ENCODE results near the gene CRB1.

CRB1 gene

DNA sequence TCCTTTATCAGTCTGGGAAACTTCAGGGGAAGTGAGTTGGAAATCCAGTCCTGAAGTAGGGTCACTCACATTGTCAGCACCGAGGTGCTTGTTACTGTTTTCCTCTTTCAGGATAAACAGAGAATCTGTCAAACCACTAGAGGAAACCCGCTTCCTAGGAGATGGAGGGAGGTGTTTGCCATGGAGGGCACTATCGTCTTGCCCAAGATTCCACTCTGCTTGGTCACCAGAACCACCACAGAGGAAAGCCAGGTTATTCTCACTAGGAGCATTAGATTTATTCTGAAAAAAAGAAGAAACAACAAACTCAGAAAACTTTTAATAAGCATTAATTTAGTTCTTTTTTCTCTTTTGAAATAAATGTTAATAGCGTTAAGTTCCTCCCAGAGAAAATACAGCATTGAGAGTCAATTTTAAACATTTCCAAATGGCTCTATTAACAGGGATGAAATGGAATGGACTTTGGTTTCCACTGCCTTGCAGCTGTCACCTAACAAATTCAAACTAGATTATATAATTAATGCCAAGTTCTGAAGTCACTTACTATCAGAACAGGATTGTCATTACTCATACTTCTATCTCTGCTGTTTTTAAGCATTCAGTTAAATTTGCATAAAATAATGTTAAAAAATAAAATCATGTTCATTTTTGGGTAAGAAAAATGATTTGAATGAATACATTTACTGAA is 242.8 kb downstream of the CRB1 start:
- TF ChIP-seq, protein P1, sequence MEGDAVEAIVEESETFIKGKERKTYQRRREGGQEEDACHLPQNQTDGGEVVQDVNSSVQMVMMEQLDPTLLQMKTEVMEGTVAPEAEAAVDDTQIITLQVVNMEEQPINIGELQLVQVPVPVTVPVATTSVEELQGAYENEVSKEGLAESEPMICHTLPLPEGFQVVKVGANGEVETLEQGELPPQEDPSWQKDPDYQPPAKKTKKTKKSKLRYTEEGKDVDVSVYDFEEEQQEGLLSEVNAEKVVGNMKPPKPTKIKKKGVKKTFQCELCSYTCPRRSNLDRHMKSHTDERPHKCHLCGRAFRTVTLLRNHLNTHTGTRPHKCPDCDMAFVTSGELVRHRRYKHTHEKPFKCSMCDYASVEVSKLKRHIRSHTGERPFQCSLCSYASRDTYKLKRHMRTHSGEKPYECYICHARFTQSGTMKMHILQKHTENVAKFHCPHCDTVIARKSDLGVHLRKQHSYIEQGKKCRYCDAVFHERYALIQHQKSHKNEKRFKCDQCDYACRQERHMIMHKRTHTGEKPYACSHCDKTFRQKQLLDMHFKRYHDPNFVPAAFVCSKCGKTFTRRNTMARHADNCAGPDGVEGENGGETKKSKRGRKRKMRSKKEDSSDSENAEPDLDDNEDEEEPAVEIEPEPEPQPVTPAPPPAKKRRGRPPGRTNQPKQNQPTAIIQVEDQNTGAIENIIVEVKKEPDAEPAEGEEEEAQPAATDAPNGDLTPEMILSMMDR (IDR thresholded peaks at IDR 0.05; ENCODE audit: low read length) = no peak
- no peak for TF ChIP-seq EZH2 (IDR thresholded peaks at IDR 0.05; ENCODE audit: borderline replicate concordance, low read length)
- Histone ChIP-seq H3K4me2 (ENCODE audit: low read length) (no peak overlapping the region), H4K20me1 (ENCODE audit: insufficient read depth, low read length) (no peaks in the 10 kb centered on the region)

DNA sequence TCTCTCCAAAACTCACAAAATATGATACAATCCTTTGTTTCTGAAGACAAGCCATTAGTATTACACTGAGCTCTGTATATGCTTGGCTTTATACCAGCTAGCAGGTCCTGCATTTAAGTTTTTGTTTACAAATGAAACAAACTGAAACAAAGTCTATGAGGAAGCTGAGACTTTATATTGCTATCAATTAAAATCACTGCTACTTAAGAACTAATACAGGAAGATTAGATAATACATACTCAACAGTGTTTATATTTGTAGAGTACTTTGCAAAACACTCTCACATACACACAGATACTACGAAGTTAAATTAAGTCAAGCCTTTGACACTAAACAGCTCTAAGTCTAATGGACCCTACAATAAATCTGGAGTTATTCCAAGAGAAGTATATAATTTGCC is 247.4 kb downstream of the CRB1 start:
- no peak overlapping the region for H3K9ac ChIP-seq (ENCODE audit: low read length)
- no peaks in the 10 kb centered on the region for H3K27me3 ChIP-seq (ENCODE audit: insufficient read depth, low read length)
- H3K9me2 ChIP-seq (ENCODE audit: low read depth, low read length) = no peaks in the 10 kb centered on the region
- no peak overlapping the region for H3K27ac ChIP-seq (ENCODE audit: low read depth, low read length, poor library complexity, severe bottlenecking)
- H3F3A ChIP-seq (ENCODE audit: insufficient read depth, low read length) = no peaks in the 10 kb centered on the region
- H3K9me3 ChIP-seq (ENCODE audit: low read length) = no peaks in the 10 kb centered on the region
- no peaks in the 10 kb centered on the region for H4K20me1 ChIP-seq (ENCODE audit: insufficient read depth, low read length)
- no peaks in the 10 kb centered on the region for H3K4me1 ChIP-seq (ENCODE audit: insufficient read depth, low read length, severe bottlenecking)
- no peak overlapping the region for H3K4me3 ChIP-seq (ENCODE audit: low read depth, low read length, poor library complexity, severe bottlenecking)
- H3K36me3 ChIP-seq (ENCODE audit: insufficient read depth, low read length) = peaks cover 4% of the 10 kb centered on the region; the same call in 1 of the 2 replicates
- TF ChIP-seq, protein P1 (IDR thresholded peaks at IDR 0.05; ENCODE audit: low read length) = no peak
- no peak for TF ChIP-seq EZH2 (IDR thresholded peaks at IDR 0.05; ENCODE audit: borderline replicate concordance, low read length)
- H3K79me2 ChIP-seq (ENCODE audit: insufficient read depth, low read length) = no peaks in the 10 kb centered on the region
- no peak overlapping the region for H3K4me2 ChIP-seq (ENCODE audit: low read length)
- no peak overlapping the region for H2AFZ ChIP-seq (ENCODE audit: low read length)

More for the DNA sequence above, 242.8 kb downstream of the CRB1 start:
- Histone ChIP-seq H3K36me3 (ENCODE audit: insufficient read depth, low read length) (peaks cover 9% of the 10 kb centered on the region; the same call in 1 of the 2 replicates), H3K9me3 (ENCODE audit: low read length) (no peaks in the 10 kb centered on the region), H3K4me3 (ENCODE audit: low read depth, low read length, poor library complexity, severe bottlenecking) (no peak overlapping the region), H3K9ac (ENCODE audit: low read length) (no peak overlapping the region), H3K27me3 (ENCODE audit: insufficient read depth, low read length) (no peaks in the 10 kb centered on the region), H3F3A (ENCODE audit: insufficient read depth, low read length) (no peaks in the 10 kb centered on the region), H3K9me2 (ENCODE audit: low read depth, low read length) (no peaks in the 10 kb centered on the region), H3K4me1 (ENCODE audit: insufficient read depth, low read length, severe bottlenecking) (no peaks in the 10 kb centered on the region), H2AFZ (ENCODE audit: low read length) (no peak overlapping the region), H3K79me2 (ENCODE audit: insufficient read depth, low read length) (no peaks in the 10 kb centered on the region), H3K27ac (ENCODE audit: low read depth, low read length, poor library complexity, severe bottlenecking) (no peak overlapping the region)

DNA sequence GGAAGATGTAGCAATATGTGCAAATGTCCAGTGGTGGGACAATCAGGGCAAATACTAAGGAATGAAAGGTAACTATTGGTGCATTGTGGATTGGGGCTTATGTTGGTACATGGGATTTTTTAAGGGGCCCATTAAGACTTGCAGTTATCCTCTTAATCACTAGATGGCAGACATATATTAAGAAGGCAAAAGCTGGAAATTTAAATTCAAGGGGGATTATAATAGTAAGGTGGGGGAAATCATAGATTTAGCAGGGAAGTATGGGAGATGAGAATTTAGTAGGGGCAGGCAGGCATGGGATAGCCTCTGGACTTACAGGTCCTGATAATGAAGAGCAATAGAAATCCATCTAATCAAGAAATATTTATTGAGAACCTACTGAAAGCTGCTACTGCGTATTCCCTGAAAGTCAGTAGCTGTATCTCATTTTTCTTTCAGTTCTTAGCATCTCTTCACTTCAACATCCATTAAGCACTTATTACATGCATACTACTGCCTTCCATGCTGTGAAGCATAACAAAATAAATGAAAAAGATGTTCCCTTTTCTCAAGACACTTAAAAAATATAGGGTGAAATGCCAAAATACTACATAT is 251.8 kb downstream of the CRB1 start:
- no peaks in the 10 kb centered on the region for H3K27me3 ChIP-seq (ENCODE audit: insufficient read depth, low read length)
- no peak for TF ChIP-seq EZH2 (IDR thresholded peaks at IDR 0.05; ENCODE audit: borderline replicate concordance, low read length)
- TF ChIP-seq, protein P1 (IDR thresholded peaks at IDR 0.05; ENCODE audit: low read length) = peak; percentile 58

More for the DNA sequence above, 251.8 kb downstream of the CRB1 start:
- no peaks in the 10 kb centered on the region for H3K79me2 ChIP-seq (ENCODE audit: insufficient read depth, low read length)
- no peaks in the 10 kb centered on the region for H3F3A ChIP-seq (ENCODE audit: insufficient read depth, low read length)
- no peak overlapping the region for H3K27ac ChIP-seq (ENCODE audit: low read depth, low read length, poor library complexity, severe bottlenecking)
- H3K9ac ChIP-seq (ENCODE audit: low read length) = no peak overlapping the region
- no peaks in the 10 kb centered on the region for H4K20me1 ChIP-seq (ENCODE audit: insufficient read depth, low read length)
- H3K36me3 ChIP-seq (ENCODE audit: insufficient read depth, low read length) = no peaks in the 10 kb centered on the region
- H3K9me3 ChIP-seq (ENCODE audit: low read length) = no peaks in the 10 kb centered on the region
- H3K4me3 ChIP-seq (ENCODE audit: low read depth, low read length, poor library complexity, severe bottlenecking) = no peak overlapping the region
- no peak overlapping the region for H3K4me2 ChIP-seq (ENCODE audit: low read length)
- no peaks in the 10 kb centered on the region for H3K9me2 ChIP-seq (ENCODE audit: low read depth, low read length)
- H3K4me1 ChIP-seq (ENCODE audit: insufficient read depth, low read length, severe bottlenecking) = no peaks in the 10 kb centered on the region
- H2AFZ ChIP-seq (ENCODE audit: low read length) = no peak overlapping the region

Data from OCI-LY1 (cell line).